Upper lobe of left lung (tissue), 6 donors: Measurements from ENCODE around the gene PCDH1. TPM values are rescaled to one million over a fixed set of nuclear protein-coding genes. Genes with fewer than 3 reads are reported as not detected.
A peak's percentile ranks its signal among the peaks of the same experiment; 100 is the strongest.

Source experiments
- ATAC-seq, 2 donors: fragments of 200-7000 bp; cut with Tn5 transposase; one replicate each; pipeline ENCODE4 v1.9.1; 2022; ENCODE audit warnings: mild to moderate bottlenecking in 2 of 2, moderate library complexity in 2 of 2; ENCODE audit not compliant: low FRiP score in 2 of 2
- DNase-seq, 2 donors: peaks; one replicate each; pipeline ENCODE4 v3.0.0-alpha.2; 2019 to 2020
- H3K27ac ChIP-seq, 4 donors: fragments of 200-600 bp; sonication (generic); one replicate each; pipeline ENCODE4 v1.5.1; 2016 to 2019
- H3K27me3 ChIP-seq, 4 donors: fragments of 200-600 bp; sonication (generic); one replicate each; pipeline ENCODE4 v1.5.1; 2017 to 2019
- H3K36me3 ChIP-seq, 4 donors: fragments of 200-600 bp; sonication (generic); one replicate each; pipeline ENCODE4 v1.5.1; 2016 to 2019
- H3K4me1 ChIP-seq, 4 donors: fragments of 200-600 bp; sonication (generic); one replicate each; pipeline ENCODE4 v1.5.1; 2018 to 2019
- H3K4me3 ChIP-seq, 4 donors: fragments of 200-600 bp; sonication (generic); one replicate each; pipeline ENCODE4 v1.5.1; 2017 to 2019; ENCODE audit warnings: mild to moderate bottlenecking in 2 of 4, moderate library complexity in 1 of 4
- H3K9me3 ChIP-seq, 4 donors: fragments of 200-600 bp; sonication (generic); one replicate each; pipeline ENCODE4 v1.5.1; 2018 to 2019
- EP300 ChIP-seq, 4 donors: sonication (generic); formaldehyde crosslinking; IDR thresholded peaks; one replicate each; pipeline ENCODE4 v1.5.1; 2017; ENCODE audit warnings: antibody characterized with exemption in 4 of 4, control low read depth in 2 of 4
- POLR2A ChIP-seq, 4 donors: fragments of 450-650 bp; IDR thresholded peaks; one replicate each; pipeline ENCODE4 v1.5.1; 2016 to 2017; ENCODE audit warnings: antibody characterized with exemption in 4 of 4, mild to moderate bottlenecking in 2 of 4
- POLR2AphosphoS5 ChIP-seq, 2 donors: sonication (generic); formaldehyde crosslinking; IDR thresholded peaks; one replicate each; pipeline ENCODE4 v1.5.1; 2017; ENCODE audit warnings: antibody characterized with exemption in 2 of 2
- WGBS, 2 donors: methylation state at CpG; one replicate each; pipeline ENCODE4 v1.1.5; 2017 to 2018; 5-methylcytosine and 5-hydroxymethylcytosine counted together
- total RNA-seq, 6 donors: library from RNA; depleted of rRNA in 4 of 6; stranded (reverse); fragments of >200 nt in 4 of 6; gene quantifications; one replicate each; pipeline versions ENCODE4 v1.1.0 to v1.2.1, GENCODE V29; 2016 to 2021
- TF ChIP-seq, protein P1 (sequence below), 6 experiments: fragments of 450-650 bp in 4 of 6; fragments of 200-600 bp in 2 of 6; sonication (generic) in 2 of 6; IDR thresholded peaks; one replicate each; pipeline ENCODE4 v1.5.1; 2016 to 2019; ENCODE audit warnings: antibody characterized with exemption in 6 of 6
- donor health status: DM: no; HTN: no; CAD: no; lungs with moderate emphysema.
- donor health status: DM: no; HTN: yes; CAD: no; lungs with severe emphysema.

PCDH1 gene
- total RNA-seq, 6 donors from 2014 or later, result 41.3 to 133 (median 81.6) TPM

DNA sequence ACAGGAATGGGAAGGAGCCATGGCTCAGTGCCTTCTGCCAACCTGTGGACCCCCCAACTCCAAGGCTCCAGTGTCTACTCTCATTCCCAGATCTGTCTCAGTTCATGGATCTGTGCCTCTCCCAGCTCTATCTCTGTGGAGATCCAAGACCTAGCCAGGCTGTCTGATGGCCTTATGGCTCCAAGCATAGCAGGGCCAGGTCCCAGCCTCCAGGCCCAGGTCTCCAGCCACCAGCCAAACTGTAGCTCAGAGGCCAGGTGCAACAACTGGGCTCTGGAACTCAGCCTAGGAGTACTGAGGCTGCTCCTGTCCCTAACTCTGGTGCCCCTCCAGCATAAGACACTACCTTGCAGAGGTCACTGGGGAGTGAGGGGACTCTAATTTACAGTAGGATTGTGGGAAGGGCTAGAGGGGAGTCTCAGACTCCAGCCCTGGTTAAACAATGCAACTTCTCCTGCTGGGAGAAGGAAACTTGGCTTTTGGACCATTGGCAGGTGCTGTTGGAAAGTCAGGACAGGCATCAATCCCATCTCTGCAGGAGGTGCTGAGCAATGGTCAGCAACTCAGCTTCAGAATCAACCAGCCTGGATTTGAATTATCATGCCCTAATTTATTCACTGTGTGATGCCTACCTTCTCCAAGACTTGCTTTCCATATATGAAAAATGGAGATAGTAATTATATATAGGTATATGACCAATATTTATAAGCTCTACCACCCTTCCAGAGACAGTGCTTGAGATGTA lies 63.0 kb downstream of the PCDH1 start:
- Histone ChIP-seq H3K36me3 (no peaks in the 10 kb centered on the region), H3K27me3 (no peaks in the 10 kb centered on the region), H3K4me3 (no peak overlapping the region), H3K27ac (peak overlapping the region in 2 of 4 donors; percentile 18 to 73), H3K4me1 (peaks cover 11 to 18% (median 18%) of the 10 kb centered on the region in 4 donors), H3K9me3 (no peaks in the 10 kb centered on the region)
- TF ChIP-seq POLR2A (IDR thresholded peaks at IDR 0.05), result no peak
- TF ChIP-seq POLR2AphosphoS5 (IDR thresholded peaks at IDR 0.05), result no peak
- TF ChIP-seq, protein P1, sequence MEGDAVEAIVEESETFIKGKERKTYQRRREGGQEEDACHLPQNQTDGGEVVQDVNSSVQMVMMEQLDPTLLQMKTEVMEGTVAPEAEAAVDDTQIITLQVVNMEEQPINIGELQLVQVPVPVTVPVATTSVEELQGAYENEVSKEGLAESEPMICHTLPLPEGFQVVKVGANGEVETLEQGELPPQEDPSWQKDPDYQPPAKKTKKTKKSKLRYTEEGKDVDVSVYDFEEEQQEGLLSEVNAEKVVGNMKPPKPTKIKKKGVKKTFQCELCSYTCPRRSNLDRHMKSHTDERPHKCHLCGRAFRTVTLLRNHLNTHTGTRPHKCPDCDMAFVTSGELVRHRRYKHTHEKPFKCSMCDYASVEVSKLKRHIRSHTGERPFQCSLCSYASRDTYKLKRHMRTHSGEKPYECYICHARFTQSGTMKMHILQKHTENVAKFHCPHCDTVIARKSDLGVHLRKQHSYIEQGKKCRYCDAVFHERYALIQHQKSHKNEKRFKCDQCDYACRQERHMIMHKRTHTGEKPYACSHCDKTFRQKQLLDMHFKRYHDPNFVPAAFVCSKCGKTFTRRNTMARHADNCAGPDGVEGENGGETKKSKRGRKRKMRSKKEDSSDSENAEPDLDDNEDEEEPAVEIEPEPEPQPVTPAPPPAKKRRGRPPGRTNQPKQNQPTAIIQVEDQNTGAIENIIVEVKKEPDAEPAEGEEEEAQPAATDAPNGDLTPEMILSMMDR (IDR thresholded peaks at IDR 0.05), result no peak
- no peak for TF ChIP-seq EP300 (IDR thresholded peaks at IDR 0.05)
- ATAC-seq, result no peak
- DNase-seq, result no peak

DNA sequence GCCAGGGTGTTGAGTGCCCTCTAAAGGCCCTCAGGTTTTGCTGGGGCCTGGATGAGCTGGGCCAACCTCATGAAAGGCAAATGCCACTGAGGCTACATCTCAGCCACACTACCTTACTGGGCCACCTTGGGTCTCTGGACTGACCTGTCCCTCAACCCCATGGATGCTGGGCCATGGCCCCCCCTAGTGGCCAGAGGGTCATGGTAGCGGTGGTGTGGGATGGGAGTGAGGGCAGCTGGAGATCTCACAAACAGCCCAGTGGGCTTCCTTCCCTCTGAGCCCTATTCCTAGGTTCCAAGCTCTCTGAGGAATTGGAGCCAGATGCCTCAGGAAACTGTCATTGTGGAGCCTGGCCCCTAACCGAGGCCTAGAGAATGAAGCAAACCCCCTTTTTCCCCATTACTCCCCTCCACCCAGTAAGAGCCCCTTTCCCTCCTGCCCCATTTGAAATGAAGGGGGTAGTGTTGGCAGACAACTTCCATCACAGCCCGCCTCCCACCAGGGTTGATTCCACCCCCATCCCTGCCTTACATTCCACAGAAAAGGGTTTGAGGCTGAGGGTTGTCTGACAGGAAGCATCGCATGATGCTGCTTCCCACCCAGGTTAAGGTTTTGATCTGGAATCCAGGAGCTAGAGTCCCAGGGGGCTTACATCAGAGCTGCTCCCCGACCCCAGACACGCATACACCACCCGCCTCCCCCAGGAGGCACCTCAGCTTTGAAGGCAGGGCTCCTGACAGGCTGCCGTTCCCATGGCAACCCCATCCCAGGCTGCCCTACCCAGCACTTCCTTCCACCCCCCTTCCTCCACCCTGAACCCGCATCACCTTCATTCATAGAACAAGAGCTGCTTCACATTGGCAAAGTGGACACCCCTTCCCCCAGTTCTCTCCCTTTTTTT lies 63.9 kb downstream of the PCDH1 start:
- peak in 1 of 2 donors; percentile 52 for DNase-seq
- H3K27ac ChIP-seq, result peak overlapping the region in 3 of 4 donors; percentile 18 to 46 (median 36)

DNA sequence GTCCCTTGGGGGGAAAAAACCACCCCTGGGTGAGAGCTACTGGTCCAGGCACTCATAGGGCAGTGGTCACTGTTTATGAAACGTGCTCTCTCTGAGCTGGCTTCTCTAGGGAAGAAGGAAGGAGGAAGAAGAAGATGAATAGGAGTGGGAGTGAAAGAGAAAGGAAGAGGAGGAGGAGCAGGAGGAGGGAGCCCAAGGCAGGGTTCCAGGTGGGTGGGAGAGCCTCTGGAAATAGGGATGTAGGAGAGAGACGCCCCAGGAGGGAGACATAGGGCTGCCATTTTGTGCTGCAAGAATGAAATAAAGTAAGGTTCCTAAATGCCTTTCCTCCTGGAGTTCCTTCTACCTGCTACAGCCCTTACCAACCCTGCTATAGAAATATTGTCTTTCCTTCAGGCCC lies 65.7 kb downstream of the PCDH1 start:
- H3K27me3 ChIP-seq, result no peaks in the 10 kb centered on the region
- H3K27ac ChIP-seq, result no peak overlapping the region
- DNase-seq, result no peak
- H3K9me3 ChIP-seq, result no peaks in the 10 kb centered on the region
- H3K4me3 ChIP-seq, result no peak overlapping the region
- whole genome bisulfite sequencing, 2 donors, result 36 to 54% methylated on average over 2 of the region's 2 CpGs
- peaks cover 14 to 18% (median 15%) of the 10 kb centered on the region in 4 donors for H3K4me1 ChIP-seq
- H3K36me3 ChIP-seq, result no peaks in the 10 kb centered on the region
- no peak for ATAC-seq
- TF ChIP-seq, protein P1 (IDR thresholded peaks at IDR 0.05), result no peak
- no peak for TF ChIP-seq POLR2A (IDR thresholded peaks at IDR 0.05)
- TF ChIP-seq POLR2AphosphoS5 (IDR thresholded peaks at IDR 0.05), result no peak
- TF ChIP-seq EP300 (IDR thresholded peaks at IDR 0.05), result no peak

More for the DNA sequence above, 63.9 kb downstream of the PCDH1 start:
- TF ChIP-seq POLR2A (IDR thresholded peaks at IDR 0.05), result no peak
- no peak for TF ChIP-seq POLR2AphosphoS5 (IDR thresholded peaks at IDR 0.05)
- TF ChIP-seq, protein P1 (IDR thresholded peaks at IDR 0.05), result peak; percentile 27 to 63 (median 54)
- TF ChIP-seq EP300 (IDR thresholded peaks at IDR 0.05), result no peak
- 59 to 65% methylated on average over 5 to 9 of the region's 9 CpGs for WGBS, 2 donors
- H3K9me3 ChIP-seq, result no peaks in the 10 kb centered on the region
- H3K4me3 ChIP-seq, result no peak overlapping the region
- ATAC-seq, result peak; percentile 64 to 69
- peaks cover 11 to 18% (median 16%) of the 10 kb centered on the region in 4 donors for H3K4me1 ChIP-seq
- no peaks in the 10 kb centered on the region for H3K27me3 ChIP-seq
- H3K36me3 ChIP-seq, result no peaks in the 10 kb centered on the region

DNA sequence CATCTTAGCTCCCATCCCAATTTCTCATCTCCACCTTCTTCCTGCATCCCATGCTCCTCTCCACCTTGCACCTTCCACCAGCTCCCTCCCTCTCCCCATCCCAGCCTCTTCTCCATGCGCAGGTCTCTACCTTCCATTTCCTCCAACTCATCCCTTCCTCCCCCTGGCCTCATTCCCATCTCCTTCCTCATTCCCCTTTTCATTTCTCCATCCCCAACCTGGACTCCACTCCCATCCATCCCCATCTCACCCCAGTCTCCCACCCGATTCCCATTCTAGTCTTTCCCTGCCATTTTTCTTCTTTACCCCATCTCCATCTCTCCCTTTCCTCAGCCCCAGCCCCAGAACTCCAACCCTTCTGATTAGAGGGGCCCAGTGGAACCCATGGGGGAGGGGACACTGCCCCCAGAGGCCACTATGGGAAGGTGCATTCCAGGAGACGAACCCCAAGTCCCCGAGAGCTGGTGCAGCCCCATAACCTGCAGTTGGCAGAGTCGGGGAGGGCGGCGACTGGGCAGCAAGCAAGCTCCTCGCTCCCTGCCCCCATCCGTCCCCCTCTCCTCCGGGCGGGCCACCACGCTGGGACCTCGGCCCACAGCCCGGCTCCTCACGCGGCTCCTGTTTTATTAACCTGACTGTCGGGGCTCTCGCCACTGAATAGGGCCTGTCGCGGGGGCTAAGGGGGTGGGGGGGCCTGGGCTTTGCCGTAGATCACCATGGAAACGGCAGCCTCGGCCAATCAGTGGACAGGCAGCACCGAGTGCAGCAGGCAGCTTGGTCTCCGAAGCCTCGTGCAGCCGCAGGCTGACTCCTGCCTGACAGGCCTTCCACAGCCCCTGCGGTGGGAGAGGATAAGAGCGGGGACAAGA lies 66.7 kb downstream of the PCDH1 start:
- no peaks in the 10 kb centered on the region for H3K36me3 ChIP-seq
- DNase-seq (peak in 1 of 2 donors; percentile 69), ATAC-seq (peak; percentile 3 to 27)
- TF ChIP-seq, protein P1 (IDR thresholded peaks at IDR 0.05), result peak; percentile 32 to 70 (median 46)
- TF ChIP-seq EP300 (IDR thresholded peaks at IDR 0.05), result no peak
- no peak for TF ChIP-seq POLR2AphosphoS5 (IDR thresholded peaks at IDR 0.05)
- no peak overlapping the region for H3K4me3 ChIP-seq
- WGBS, 2 donors, result 25 to 31% methylated on average over 12 to 29 of the region's 29 CpGs
- peaks cover 8 to 16% (median 13%) of the 10 kb centered on the region in 4 donors for H3K4me1 ChIP-seq
- no peak overlapping the region for H3K27ac ChIP-seq
- H3K27me3 ChIP-seq, result no peaks in the 10 kb centered on the region
- no peaks in the 10 kb centered on the region for H3K9me3 ChIP-seq
